ENCODE results near the gene FRK.
A peak's percentile ranks its signal among the peaks of the same experiment; 100 is the strongest.
"Not testable (repeated sequence)": the region's sequence is repeated elsewhere in the genome, so short reads cannot be mapped to it uniquely, and the experiment has no call there.

Gene FRK

DNA sequence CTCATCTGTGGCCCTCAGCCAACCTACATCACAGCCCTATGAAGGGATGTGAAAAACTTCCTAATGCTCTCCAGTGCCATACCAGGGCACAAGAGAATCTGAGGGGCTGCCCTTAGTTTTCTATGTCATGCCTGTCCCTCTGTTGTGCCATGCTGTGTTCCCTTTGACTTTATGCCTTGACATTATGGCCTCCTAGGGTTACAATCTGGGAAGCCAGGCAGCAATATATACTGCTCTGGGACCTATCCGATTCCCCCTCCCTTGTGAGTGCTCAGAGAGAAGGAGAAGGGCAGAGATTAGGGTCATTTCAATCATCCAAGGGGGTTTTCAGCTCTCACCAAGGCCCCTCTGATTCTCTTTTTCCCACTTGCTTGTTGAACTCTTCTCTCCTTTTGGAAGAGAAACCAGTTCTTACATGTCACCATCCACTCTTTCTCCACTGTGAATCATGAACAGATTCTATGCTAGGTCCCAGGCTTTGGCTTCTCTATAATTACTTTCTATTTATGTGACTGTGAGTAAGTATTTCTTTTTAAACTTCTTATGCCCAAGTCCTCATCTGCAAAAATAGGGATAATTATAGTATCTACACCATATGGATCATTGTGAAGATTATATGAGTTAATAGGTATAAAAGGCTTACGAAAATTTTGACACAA, 14.2 kb upstream of the FRK start:
- DNase-seq (ENCODE audit: low read depth), result no peak

DNA sequence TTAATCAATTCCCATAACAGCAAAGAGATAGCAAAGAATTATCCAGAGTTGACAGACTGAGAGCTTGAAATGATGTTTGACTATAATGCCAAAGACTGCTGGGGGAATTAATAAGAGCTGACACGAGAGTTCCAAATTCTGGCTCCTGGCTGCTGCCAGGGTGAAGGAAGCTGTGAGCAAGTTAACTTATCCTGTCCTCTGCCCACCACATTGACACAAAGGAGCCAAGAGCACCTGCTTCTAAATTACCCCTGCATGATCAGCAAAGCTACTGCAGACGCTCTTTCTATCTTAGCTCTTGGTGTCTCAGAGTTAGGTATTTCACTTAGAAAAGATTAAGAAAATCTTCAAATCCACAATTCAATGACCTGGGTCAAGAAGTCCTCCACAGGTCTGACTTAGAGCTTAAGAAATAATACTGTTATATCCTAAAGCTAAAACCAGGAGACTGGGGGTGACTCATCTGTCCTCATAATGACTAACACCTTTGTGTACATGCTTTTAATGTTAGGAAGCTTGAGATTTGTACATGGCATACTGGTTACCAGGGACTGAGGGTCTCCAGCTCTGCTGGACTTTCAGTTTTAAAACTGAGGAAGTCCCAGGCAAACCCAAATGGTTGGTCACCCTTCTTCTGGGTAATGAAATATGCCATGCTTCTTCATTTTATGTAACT, 13.2 kb upstream of the FRK start:
- DNase-seq (ENCODE audit: low read depth), result peak; percentile 57

DNA sequence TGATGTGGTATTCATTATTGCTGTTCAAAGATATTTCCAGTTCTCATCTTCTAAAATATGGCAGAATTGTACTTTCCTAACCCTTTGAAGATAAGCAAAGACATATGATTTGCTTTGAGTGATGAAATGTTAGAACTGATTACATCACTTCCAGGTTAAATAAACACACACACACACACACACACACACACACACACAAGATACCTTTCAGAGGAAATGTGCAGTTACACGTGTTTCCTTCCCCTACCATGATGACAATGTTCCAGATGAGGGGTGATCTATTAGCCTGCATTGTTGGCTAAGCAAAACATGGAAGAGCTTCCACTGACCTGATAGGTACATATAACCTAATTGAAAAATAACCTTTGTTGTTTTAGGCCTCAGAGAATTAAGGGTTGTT, 11.7 kb upstream of the FRK start:
- no peak for DNase-seq (ENCODE audit: low read depth)

DNA sequence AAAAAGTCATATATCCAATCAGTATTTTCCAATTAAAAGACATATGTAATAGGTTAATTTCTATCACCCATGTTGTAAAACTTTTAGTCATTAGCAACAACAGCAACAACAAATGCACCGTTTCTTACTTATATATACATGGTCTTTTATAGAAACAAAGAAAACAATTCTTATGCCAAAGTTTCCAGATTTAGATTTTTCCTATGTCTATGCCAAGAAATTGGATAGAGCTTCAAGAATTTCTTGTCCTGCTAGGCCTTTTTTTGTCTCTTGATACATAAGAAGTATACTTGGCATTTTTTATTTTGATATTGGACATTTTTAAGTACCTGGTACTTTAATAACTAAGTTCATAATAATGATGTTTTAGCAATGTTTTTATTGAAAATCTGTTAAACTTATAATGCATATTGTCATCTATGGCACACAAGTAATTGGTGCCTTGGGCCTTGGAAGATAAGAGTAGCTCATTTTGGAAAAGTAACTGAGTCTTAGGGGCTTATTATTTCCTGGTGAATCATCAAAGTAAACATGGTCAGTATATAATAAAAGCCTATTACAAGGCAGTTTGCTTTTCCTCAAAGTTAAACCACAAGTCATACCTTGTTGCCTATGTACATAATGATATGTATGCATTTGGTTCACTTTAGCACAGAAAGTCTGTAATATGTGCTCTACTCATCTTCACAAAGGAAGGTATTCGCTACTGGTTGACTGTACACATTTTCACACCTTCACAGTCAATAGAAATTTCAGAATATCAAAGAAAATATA, 10.1 kb upstream of the FRK start:
- DNase-seq (ENCODE audit: low read depth), result no peak

DNA sequence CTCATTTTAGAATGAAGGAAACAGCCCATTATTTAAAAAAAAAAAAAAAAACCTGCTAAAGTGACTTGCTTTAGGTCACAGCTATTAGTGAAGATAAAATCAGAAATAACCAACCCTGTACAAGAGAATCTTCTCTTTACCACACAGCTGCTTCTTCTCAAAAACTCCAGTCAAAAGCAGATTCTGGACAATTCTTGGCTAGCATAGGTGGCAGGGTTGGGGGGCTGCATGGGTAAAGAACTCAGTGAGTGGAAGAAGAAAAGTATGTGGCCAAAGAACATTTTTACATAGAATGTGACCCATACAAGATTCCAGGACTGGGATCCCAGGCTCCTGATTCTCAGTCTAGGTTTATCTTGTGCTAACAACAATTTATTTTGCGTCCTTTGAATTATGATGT, 9.4 kb upstream of the FRK start:
- no peak for DNase-seq (ENCODE audit: low read depth)

DNA sequence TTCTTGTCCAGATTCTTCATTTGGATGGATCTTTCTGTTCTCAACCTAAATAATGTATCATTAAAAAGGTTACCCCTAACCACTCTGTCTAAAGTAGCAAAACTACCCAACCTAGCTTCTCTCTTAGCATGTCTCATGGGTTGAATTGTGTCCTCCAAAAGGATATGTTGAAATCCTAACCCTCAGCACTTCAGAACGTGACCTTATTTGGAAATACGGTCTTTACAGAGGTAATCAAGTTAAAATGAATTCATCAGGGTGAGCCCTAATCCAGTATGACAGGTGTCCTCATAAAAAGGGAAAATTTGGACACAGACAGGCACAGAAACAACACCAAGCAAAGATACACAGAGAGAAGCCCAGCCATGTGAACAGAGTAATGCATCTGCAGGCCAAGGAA, 6.1 kb upstream of the FRK start:
- DNase-seq (ENCODE audit: low read depth), result peak; percentile 17

DNA sequence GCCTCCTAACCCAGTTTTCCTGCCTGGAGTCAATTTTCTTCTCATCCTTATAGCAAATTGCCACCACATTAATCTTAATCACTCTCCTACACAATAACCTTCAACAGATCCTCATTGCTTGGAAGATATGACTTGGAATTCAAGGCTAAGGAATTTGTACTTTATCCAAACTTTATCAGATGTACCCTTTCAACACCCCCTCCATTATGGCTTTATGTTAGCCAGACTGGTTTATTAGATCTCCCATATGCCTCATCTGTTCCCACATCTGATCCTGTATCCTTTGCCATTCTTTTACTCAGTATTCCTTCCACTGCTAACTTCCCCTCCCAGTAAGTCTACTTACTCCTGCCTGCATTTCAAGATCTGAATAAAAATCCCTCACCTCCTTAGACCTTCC, 4.0 kb upstream of the FRK start:
- no peak for DNase-seq (ENCODE audit: low read depth)

DNA sequence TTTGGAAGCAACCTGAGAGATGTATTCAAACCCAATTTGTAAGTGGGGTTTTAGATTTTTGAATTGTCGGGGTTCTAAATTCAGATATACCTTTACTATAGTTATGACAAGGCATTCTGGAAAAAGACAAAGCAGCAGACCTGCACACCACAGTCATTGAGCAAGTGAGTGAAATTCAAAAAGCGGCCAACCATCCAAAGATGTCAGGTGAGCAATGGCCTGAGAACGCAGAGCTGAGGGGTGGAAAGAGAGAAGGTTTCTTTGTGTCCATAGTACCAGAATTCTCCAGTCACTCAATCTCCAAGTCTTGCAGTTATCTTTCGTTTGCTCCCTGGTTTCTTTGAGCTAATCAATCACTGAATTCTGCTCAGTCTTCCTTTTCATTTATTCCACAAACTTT, 1.8 kb upstream of the FRK start:
- no peak for DNase-seq (ENCODE audit: low read depth)

DNA sequence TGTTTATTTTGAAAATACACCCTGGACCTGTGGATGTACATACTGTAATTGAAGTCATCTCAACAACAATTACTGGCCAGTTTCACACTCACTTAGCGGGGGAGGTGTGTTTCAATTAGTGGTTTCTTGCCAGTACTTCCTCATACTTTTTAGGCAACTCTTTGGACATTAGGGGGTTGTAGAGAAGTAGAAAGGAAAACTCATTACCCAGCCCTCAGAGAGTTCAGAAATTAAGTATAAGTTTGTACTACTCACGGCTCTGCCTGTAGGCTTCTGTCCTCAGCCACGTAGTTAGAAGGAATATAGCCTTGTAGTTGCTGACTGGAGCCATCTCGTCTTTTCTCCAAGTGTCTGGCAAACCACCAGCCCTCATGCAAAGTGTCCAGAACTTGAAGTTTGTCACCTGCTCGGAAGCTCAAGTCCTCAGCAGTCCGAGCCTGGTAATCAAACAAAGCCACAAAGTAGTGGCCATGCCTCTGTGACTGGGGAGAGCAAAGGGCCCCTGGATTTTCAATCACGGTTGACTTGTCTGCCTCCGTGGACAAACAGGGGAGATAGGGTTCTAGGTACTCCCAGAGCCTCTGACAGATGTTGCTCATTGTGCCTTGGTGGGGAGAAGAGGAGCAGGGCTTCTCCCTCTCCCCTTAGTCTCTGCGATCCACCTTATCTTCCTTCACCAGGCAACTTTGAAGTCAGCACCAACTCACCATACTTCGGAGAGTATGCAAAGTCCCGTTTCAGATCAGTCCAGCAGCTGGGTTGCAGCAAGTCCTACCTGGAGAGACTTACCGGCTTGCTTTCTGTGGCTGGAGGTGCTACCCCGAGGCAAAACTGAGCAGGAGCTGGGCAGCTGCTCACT, 749 bp downstream of the FRK start:
- DNase-seq (ENCODE audit: low read depth), result peak; percentile 20

DNA sequence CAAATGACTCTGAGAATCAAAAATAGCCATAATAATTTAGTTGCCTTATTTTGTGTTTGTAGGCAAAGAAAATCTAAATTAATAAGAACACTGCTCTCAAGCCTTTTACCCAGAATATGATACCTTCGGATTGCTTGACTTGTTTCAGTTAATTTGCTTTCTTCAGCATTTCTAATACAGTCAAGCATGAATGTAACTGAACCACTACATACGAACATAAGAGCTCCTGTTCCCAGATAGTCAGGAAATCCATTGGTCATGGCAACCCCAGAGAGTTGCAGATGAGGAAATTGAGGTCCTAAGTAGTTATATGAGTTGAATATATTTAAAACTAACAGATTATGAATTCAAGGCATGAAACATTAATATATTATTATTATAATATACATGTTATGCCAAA, 2.9 kb downstream of the FRK start:
- DNase-seq (ENCODE audit: low read depth), result no peak

DNA sequence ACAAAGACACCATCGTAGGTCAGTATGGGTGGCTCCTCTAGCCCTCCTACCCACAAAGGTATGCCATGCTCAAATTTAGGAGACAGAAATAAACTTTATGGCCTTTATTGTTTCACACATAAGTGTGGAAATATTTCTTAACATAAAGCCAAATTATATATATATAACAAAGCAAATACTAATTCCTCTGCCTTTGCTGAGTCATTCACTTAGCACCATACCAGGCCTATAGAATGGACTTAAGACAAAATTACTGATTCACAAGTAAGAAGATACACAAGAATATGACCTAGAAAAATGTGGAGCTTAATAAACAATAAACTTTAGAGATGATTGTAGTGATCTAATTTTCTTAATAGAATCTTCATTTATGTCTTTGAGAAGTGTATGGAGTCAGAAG, 5.2 kb downstream of the FRK start:
- no peak for DNase-seq (ENCODE audit: low read depth)

DNA sequence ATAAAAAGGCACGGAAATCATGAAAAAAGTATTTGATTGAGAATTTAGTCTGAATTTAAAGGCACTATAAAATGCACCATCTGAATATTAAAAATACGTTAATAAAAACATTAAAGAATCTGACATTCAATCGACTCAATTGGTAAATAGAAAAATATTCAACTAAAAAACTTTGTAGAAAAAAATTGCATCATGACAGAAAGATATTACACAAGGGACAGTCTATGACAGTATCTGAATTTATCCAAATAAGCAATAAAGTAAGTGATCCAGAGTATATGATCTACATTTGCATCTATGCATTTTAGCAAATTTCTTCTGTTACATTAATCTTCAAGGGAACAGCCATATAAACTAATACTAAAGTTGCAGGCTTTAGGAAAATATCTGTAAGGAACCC, 9.4 kb downstream of the FRK start:
- DNase-seq (ENCODE audit: low read depth), result no peak

DNA sequence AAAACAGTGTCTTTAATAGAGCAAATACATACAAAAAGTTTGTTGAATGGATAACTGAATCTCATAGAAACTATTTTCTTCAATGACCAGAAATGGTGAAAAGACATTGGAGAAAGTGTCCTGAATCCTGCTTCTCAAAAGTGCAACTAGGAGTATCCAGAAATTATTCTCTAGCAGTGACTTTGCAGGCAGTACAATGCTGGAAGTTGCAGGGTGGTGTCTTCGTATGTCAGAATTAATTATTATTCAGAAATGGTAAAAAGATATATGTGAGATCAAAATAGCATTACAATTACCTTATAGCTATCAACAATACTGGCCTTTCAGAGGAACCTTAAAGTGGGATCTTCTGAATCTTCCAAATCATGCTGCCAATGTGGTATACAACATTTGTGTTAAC, 10.0 kb downstream of the FRK start:
- DNase-seq (ENCODE audit: low read depth), result no peak

DNA sequence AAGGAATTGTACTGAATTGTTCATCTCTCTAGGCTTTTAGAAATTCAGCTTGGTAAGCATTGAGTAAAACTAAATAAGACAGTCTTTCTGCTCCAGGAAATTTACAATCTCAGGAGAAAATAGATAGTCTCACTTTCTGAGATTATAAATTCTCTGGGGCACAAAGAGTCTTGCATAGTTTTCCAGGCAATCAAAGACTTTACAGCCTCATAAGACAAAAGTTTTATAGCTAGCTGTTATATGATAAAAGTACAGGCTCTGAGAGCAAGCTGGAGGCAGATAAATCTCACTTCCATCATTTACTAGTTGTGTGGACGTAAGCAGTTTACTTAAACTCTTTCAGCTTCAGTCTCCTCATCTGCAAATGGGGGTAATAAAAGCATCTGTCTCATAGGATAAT, 11.4 kb downstream of the FRK start:
- no peak for DNase-seq (ENCODE audit: low read depth)

DNA sequence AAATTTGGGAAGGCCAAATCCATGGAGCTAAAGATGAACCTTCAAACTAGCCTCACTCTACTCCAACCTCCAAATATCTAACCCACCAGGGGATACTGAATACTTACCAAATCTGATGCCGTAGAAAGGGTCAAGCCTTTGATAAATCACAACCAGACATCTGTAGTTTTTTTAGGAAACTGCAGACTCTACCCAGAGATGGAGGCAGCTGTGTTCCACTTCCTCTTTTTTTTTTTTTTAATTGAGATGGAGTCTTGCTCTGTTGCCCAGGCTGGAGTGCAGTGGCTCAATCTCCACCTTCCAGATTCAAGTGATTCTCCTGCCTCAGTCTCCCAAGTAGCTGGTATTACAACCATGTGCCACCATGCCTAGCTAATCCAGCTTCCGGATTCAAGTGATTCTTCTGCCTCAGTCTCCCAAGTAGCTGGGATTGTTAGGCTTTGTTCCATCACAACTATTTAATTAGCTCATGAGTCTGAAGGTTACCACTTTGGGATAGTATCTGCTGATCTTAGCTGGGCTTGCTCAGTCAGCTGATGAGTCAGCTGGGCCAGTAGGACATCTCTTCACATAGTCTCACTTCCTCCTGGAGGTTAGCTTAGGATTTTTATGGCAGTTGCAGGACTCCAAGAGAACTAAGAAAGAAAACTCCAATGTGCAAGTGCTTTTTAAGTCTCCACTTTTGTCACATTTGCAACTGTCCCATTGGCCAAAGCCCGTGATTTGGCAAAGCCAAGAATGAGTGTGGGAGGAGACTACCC, 13.3 kb downstream of the FRK start:
- DNase-seq (ENCODE audit: low read depth), result peak; percentile 71

DNA sequence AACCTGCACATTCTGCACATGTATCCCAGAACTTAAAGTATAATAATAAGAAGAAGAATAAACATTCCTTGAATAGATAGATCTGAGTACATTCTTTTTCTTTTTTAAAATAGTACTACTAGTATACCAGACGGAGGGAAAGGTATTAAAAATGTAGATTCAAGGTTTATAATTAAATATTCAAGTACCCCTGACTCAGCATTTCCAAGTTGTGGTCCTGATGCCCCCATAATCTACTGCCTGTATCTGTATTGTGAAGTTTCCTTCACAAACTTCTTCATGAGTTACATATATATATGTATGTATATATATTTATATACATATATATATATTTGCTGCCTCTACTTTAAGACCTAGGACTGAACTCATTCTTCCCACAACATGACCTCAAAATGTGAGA, 14.0 kb downstream of the FRK start:
- no peak for DNase-seq (ENCODE audit: low read depth)

DNA sequence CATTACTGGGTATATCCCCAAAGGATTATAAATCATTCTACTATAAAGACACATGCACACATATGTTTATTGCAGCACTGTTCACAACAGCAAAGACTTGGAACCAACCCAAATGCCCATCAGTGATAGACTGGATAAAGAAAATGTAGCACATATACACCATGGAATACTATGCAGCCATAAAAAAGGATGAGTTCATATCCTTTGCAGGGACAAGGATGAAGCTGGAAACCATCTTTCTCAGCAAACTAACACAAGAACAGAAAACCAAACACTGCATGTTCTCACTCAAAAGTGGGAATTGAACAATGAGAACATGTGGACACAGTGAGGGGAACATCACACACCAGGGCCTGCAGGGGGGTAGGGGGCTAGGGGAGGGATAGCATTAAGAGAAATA, 14.4 kb downstream of the FRK start:
- DNase-seq (ENCODE audit: low read depth), result not testable (repeated sequence)

DNA sequence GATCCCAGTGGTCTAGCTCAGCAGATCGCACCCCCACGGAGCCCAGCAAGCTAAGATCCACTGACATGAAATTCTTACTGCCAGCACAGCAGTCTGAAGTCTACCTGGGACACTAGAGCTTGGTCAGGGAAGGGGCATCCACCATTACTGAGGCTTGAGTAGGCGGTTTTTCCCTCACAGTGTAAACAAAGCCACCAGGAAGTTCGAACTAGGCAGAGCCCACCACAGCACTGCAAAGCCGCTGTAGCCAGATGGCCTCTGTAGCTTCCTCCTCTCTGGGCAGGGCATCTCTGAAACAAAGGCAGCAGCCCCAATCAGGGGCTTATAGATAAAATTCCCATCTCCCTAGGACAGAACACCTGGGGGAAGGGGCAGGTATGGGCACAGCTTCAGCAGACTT, 18.8 kb downstream of the FRK start:
- no peak for DNase-seq (ENCODE audit: low read depth)

DNA sequence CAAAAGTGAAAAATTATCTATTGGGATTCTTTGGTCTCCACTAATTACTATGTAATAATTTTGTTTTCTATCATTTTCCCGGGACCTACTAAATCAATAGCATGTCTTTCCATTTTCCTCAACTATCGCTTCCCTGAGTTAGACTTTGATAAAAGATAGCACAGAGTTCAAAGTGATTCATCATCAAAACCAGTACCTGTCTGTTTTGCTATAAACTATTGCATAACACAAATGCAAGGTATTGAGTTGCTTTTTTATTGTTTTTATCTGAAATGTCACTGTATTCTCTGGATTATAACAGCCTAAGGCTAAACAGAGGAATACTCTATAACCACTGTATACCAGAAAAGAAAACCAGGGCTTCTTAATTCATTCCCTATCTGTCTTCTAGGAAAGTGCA, 19.7 kb downstream of the FRK start:
- no peak for DNase-seq (ENCODE audit: low read depth)

DNA sequence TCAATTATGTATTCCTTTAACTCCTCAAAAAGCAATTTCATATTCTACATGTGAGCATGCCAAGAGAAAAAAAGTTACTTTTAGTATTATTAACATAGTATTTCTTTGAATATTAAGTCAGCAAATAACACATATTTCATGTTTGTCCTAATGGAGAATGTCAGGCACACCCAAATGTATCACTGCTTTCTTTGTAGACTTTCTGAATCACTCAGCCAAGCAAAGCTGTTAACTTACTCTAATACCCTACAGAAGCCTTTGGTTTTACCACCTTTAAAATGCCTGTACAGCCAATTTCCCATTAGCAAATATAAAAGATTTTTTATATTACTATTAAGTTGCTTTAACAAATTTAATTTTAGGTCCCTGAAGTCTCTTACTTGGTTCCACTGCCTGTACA, 23.8 kb downstream of the FRK start:
- DNase-seq (ENCODE audit: low read depth), result no peak

DNA sequence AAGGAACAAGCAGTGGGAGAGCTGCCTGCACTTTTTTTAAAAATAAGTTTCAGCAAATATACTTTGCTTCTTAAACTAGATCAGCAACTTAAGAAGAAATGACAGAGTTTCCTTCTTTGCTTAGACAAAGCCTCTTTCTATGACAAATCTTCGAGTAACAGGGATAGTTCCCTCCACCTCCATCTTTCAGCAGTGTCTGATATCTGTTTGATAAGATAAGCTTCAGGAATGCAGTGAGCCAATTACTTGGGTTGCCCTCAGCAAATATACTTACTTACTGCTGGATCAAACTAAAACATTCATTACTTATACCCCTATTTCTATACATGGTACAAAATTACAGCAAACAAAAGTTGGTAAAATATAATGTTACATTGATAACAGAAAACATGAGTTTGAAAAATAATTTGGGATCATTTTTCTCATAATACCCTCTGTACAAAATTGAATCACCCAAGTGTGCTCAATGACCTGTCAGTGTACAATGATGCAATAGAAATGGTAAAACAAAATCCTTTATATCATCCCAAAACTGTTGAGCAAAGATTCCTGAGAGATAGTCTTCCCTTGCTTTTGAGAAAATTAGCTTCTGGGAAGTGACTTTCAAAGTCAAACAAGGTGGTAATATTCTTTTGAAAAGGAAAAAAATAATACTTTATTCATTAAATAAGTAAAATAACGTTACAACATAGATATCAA, 24.5 kb downstream of the FRK start:
- no peak for DNase-seq (ENCODE audit: low read depth)
